Stomach (tissue), 9 donors: ENCODE results near the gene UBAC1. TPM values are rescaled to one million over a fixed set of nuclear protein-coding genes. Genes with fewer than 3 reads are reported as not detected.

Experiments
- DNase-seq, 2 donors: peaks; one replicate each; pipeline versions ENCODE4 v3.0.0 to v3.0.0-alpha.2; 2013 to 2019
- H3K27ac ChIP-seq, 5 donors: fragments of 200-600 bp in 4 of 5; sonication (generic) in 4 of 5; one replicate each; pipeline ENCODE4 v1.5.1; 2013 to 2019; ENCODE audit warnings: mild to moderate bottlenecking in 1 of 5, moderate library complexity in 1 of 5
- H3K27me3 ChIP-seq, 3 donors: fragments of 200-600 bp; sonication (generic); one replicate each; pipeline ENCODE4 v1.5.1; 2017 to 2019; ENCODE audit warnings: mixed run types in 1 of 3
- H3K36me3 ChIP-seq, 4 donors: fragments of 200-600 bp; sonication (generic); 1 replicate in 3 of 4; 2 replicates in 1 of 4; pipeline ENCODE4 v1.5.1; 2016 to 2019
- H3K4me1 ChIP-seq, 4 donors: fragments of 200-600 bp; sonication (generic); one replicate each; pipeline ENCODE4 v1.5.1; 2016 to 2019
- H3K4me3 ChIP-seq, 4 donors: fragments of 200-600 bp; sonication (generic) in 3 of 4; one replicate each; pipeline ENCODE4 v1.5.1; 2016 to 2019; ENCODE audit warnings: mild to moderate bottlenecking in 1 of 4
- H3K9me3 ChIP-seq, 4 donors: fragments of 200-600 bp; sonication (generic); one replicate each; pipeline ENCODE4 v1.5.1; 2016 to 2019
- CTCF ChIP-seq, 7 experiments: fragments of 450-650 bp in 4 of 7; fragments of 200-600 bp in 3 of 7; sonication (generic) in 3 of 7; IDR thresholded peaks; one replicate each; pipeline ENCODE4 v1.5.1; 2016 to 2019; ENCODE audit warnings: antibody characterized with exemption in 7 of 7, control low read depth in 2 of 7, mild to moderate bottlenecking in 1 of 7
- EP300 ChIP-seq: sonication (generic); formaldehyde crosslinking; IDR thresholded peaks from one replicate; pipeline ENCODE4 v1.6.1; 2017; ENCODE audit warnings: antibody characterized with exemption
- POLR2A ChIP-seq, 4 donors: fragments of 450-650 bp; IDR thresholded peaks; one replicate each; pipeline ENCODE4 v1.6.1; 2016; ENCODE audit warnings: antibody characterized with exemption in 4 of 4, control low read depth in 2 of 4, mild to moderate bottlenecking in 1 of 4, moderate library complexity in 1 of 4
- POLR2AphosphoS5 ChIP-seq, 3 donors: sonication (generic); formaldehyde crosslinking; IDR thresholded peaks; one replicate each; pipeline ENCODE4 v1.6.1; 2016; ENCODE audit warnings: antibody characterized with exemption in 3 of 3
- WGBS, 5 donors: extraction: QIAGEN DNeasy Blood & Tissue Kit in 3 of 5; methylation state at CpG; one replicate each; pipeline versions ENCODE4 v1.1.5 to v1.1.7; 2013 to 2018; 5-methylcytosine and 5-hydroxymethylcytosine counted together
- intact Hi-C: fragments of 100-400 bp; cut with DNase I; formaldehyde crosslinking; loops from one replicate; pipeline ENCODE4 v1.15.1; 2023; ENCODE audit warnings: low total_unique reads
- polyA plus RNA-seq, 3 donors: library from polyadenylated mRNA; stranded (reverse); fragments of 200-250 nt; gene quantifications; one replicate each; pipeline ENCODE4 v1.2.3, GENCODE V29; 2013
- total RNA-seq, 5 donors: library from RNA; depleted of rRNA; stranded (reverse); fragments of >200 nt; gene quantifications; one replicate each; pipeline versions ENCODE4 v1.1.0 to v1.2.3, GENCODE V29; 2014 to 2016
- donor health status: healthy with polysubstance abuse.
- donor health status: Bipolar disorder and iron deficiency.
- donor health status: healthy.

UBAC1 gene
- total and polyA plus RNA-seq, 8 donors = 22.6 to 70.1 (median 42.6) TPM

- Histone ChIP-seq H3K4me3 (peak overlapping the region; percentile 66 to 89 (median 76)), H3K4me1 (peaks cover 22 to 57% (median 47%) of the 10 kb centered on the region in 4 donors), H3K36me3 (peaks cover 0 to 2% (median 1%) of the 10 kb centered on the region in 4 donors), H3K9me3 (no peaks in the 10 kb centered on the region), H3K27me3 (no peaks in the 10 kb centered on the region), H3K27ac (peak overlapping the region; percentile 41 to 87 (median 78))
- intact Hi-C loops = no loop called here
- peak; percentile 35 to 60 for DNase-seq
- WGBS, 5 donors = 48 to 54% (median 52%) methylated on average over 23 of the region's 23 CpGs
- TF ChIP-seq POLR2AphosphoS5 (IDR thresholded peaks at IDR 0.05) = no peak
- no peak for TF ChIP-seq EP300
- no peak for TF ChIP-seq POLR2A (IDR thresholded peaks at IDR 0.05)
Observed at GRCh38 chr9:135905380-135906258, 55.6 kb downstream of the UBAC1 start.

GRCh38 chr9:135903786-135904520 lies 57.2 kb downstream of the UBAC1 start:
- no peaks in the 10 kb centered on the region for H3K9me3 ChIP-seq
- H3K27ac ChIP-seq = no peak overlapping the region
- H3K4me3 ChIP-seq = no peak overlapping the region
- no peaks in the 10 kb centered on the region for H3K36me3 ChIP-seq
- peaks cover 22 to 48% (median 38%) of the 10 kb centered on the region in 4 donors for H3K4me1 ChIP-seq
- intact Hi-C loops = no loop called here
- no peak for DNase-seq
- TF ChIP-seq CTCF (IDR thresholded peaks at IDR 0.05) (no peak), EP300 (no peak), POLR2A (IDR thresholded peaks at IDR 0.05) (no peak), POLR2AphosphoS5 (IDR thresholded peaks at IDR 0.05) (no peak)
- WGBS, 5 donors = 94 to 97% (median 96%) methylated on average over 16 of the region's 16 CpGs
- no peaks in the 10 kb centered on the region for H3K27me3 ChIP-seq

- intact Hi-C loops = no loop called here
- Histone ChIP-seq H3K4me1 (peaks cover 16 to 41% (median 31%) of the 10 kb centered on the region in 4 donors), H3K9me3 (no peaks in the 10 kb centered on the region), H3K4me3 (no peak overlapping the region), H3K27ac (no peak overlapping the region), H3K27me3 (no peaks in the 10 kb centered on the region), H3K36me3 (no peaks in the 10 kb centered on the region)
- no peak for DNase-seq
- TF ChIP-seq CTCF (IDR thresholded peaks at IDR 0.05) = no peak
- no peak for TF ChIP-seq POLR2AphosphoS5 (IDR thresholded peaks at IDR 0.05)
- TF ChIP-seq POLR2A (IDR thresholded peaks at IDR 0.05) = no peak
- no peak for TF ChIP-seq EP300
- 53 to 72% (median 60%) methylated on average over 3 of the region's 3 CpGs for WGBS, 5 donors
Observed at GRCh38 chr9:135903358-135903656, 57.9 kb downstream of the UBAC1 start.

- WGBS, 5 donors = 85 to 96% (median 92%) methylated on average over 12 of the region's 12 CpGs
- TF ChIP-seq CTCF (IDR thresholded peaks at IDR 0.05) (no peak), POLR2A (IDR thresholded peaks at IDR 0.05) (no peak), EP300 (no peak), POLR2AphosphoS5 (IDR thresholded peaks at IDR 0.05) (no peak)
- Histone ChIP-seq H3K4me1 (peaks cover 13 to 37% (median 27%) of the 10 kb centered on the region in 4 donors), H3K27ac (no peak overlapping the region), H3K27me3 (no peaks in the 10 kb centered on the region), H3K9me3 (no peaks in the 10 kb centered on the region), H3K36me3 (no peaks in the 10 kb centered on the region), H3K4me3 (no peak overlapping the region)
- intact Hi-C loops = no loop called here
- no peak for DNase-seq
Observed at GRCh38 chr9:135902655-135903357, 58.4 kb downstream of the UBAC1 start.
